Femur (tissue), 1 donor: ENCODE data around the gene GATC.

Experiments used
- DNase-seq: peaks from one replicate; pipeline ENCODE4 v3.0.0-alpha.2; 2017

Gene GATC

GRCh38 chr12:120498870-120499515 is 52.7 kb downstream of the GATC start:
- DNase-seq: no peak

GRCh38 chr12:120500581-120500980 is 54.3 kb downstream of the GATC start:
- DNase-seq: no peak

- no peak for DNase-seq
Observed at GRCh38 chr12:120504587-120504986, 58.3 kb downstream of the GATC start.

GRCh38 chr12:120508537-120508936 is 62.3 kb downstream of the GATC start:
- DNase-seq: no peak
